Measurements from ENCODE around the gene QRFP. TPM values are rescaled to one million over a fixed set of nuclear protein-coding genes. Genes with fewer than 3 reads are reported as not detected.

QRFP gene
- total and polyA plus RNA-seq, 9 donors, result not detected

GRCh38 chr9:130918101-130918825 lies 21.7 kb upstream of the QRFP start:
- Histone ChIP-seq H3K4me3 (no peak overlapping the region), H3K9me3 (no peaks in the 10 kb centered on the region), H3K27me3 (no peaks in the 10 kb centered on the region), H3K36me3 (no peaks in the 10 kb centered on the region), H3K27ac (no peak overlapping the region), H3K4me1 (ENCODE audit: insufficient read depth) (peaks cover 8% of the 10 kb centered on the region)
- DNase-seq, result no peak
- intact Hi-C loops (cut with DNase I), result no loop called here
- 68 to 73% (median 69%) methylated on average over 9 of the region's 9 CpGs for WGBS, 3 donors
- TF ChIP-seq POLR2A (IDR thresholded peaks at IDR 0.05), result no peak
- no peak for TF ChIP-seq CTCF (IDR thresholded peaks at IDR 0.05)

GRCh38 chr9:130917168-130917960 lies 20.8 kb upstream of the QRFP start:
- Histone ChIP-seq H3K27me3 (no peaks in the 10 kb centered on the region), H3K9me3 (no peaks in the 10 kb centered on the region), H3K36me3 (no peaks in the 10 kb centered on the region), H3K4me3 (no peak overlapping the region), H3K27ac (no peak overlapping the region), H3K4me1 (ENCODE audit: insufficient read depth) (peaks cover 8% of the 10 kb centered on the region)
- WGBS, 3 donors, result 59 to 74% (median 71%) methylated on average over 33 to 34 of the region's 34 CpGs
- DNase-seq, result no peak
- TF ChIP-seq EP300 (IDR thresholded peaks at IDR 0.05) (no peak), POLR2A (IDR thresholded peaks at IDR 0.05) (no peak), CTCF (IDR thresholded peaks at IDR 0.05) (no peak)
- intact Hi-C loops (cut with DNase I), result no loop called here

GRCh38 chr9:130915096-130915447 lies 18.5 kb upstream of the QRFP start:
- TF ChIP-seq EP300 (IDR thresholded peaks at IDR 0.05), result no peak
- no peak for TF ChIP-seq CTCF (IDR thresholded peaks at IDR 0.05)
- no peak for TF ChIP-seq POLR2A (IDR thresholded peaks at IDR 0.05)
- intact Hi-C loops (cut with DNase I), result no loop called here
- Histone ChIP-seq H3K9me3 (no peaks in the 10 kb centered on the region), H3K4me1 (ENCODE audit: insufficient read depth) (no peaks in the 10 kb centered on the region), H3K27ac (no peak overlapping the region), H3K36me3 (no peaks in the 10 kb centered on the region), H3K27me3 (no peaks in the 10 kb centered on the region), H3K4me3 (no peak overlapping the region)
- WGBS, 3 donors, result 85 to 92% (median 89%) methylated on average over 8 of the region's 8 CpGs
- DNase-seq, result no peak

- H3K4me3 ChIP-seq, result no peak overlapping the region
- DNase-seq, result no peak
- no peak for TF ChIP-seq EP300 (IDR thresholded peaks at IDR 0.05)
- 67 to 82% (median 81%) methylated on average over 24 of the region's 24 CpGs for WGBS, 3 donors
- no peaks in the 10 kb centered on the region for H3K27me3 ChIP-seq
- no peaks in the 10 kb centered on the region for H3K4me1 ChIP-seq (ENCODE audit: insufficient read depth)
- H3K9me3 ChIP-seq, result no peaks in the 10 kb centered on the region
- H3K27ac ChIP-seq, result no peak overlapping the region
- H3K36me3 ChIP-seq, result no peaks in the 10 kb centered on the region
- intact Hi-C loops (cut with DNase I), result loop anchor here in 1 of 4 donors (5.0 kb wide), 1 partner anchor 103 kb away; no protein-coding TSS in a partner anchor
Observed at GRCh38 chr9:130914417-130915095, 17.9 kb upstream of the QRFP start.

All from ovary (tissue), 9 donors.